ENCODE measurements around the gene ASPSCR1. TPM values are rescaled to one million over a fixed set of nuclear protein-coding genes. Genes with fewer than 3 reads are reported as not detected.
"Not testable (repeated sequence)": the region's sequence is repeated elsewhere in the genome, so short reads cannot be mapped to it uniquely, and the experiment has no call there.

ASPSCR1 gene
- total RNA-seq, 1 donor from 2014 or later: 25.6 TPM

GRCh38 chr17:82035956-82036633 is 58.7 kb downstream of the ASPSCR1 start:
- no peaks in the 10 kb centered on the region for H3K9me3 Mint-ChIP-seq (ENCODE audit: unreplicated experiment)
- no peak overlapping the region for H3K4me3 Mint-ChIP-seq (ENCODE audit: unreplicated experiment)
- no peak for DNase-seq (ENCODE audit: low spot score)
- H3K36me3 Mint-ChIP-seq (ENCODE audit: low read depth, unreplicated experiment): peaks cover 6% of the 10 kb centered on the region
- TF ChIP-seq CTCF (IDR thresholded peaks at IDR 0.05; ENCODE audit: unreplicated experiment): no peak
- peaks cover 15% of the 10 kb centered on the region for H3K27me3 Mint-ChIP-seq (ENCODE audit: unreplicated experiment)
- peaks cover 11% of the 10 kb centered on the region for H3K4me1 Mint-ChIP-seq (ENCODE audit: unreplicated experiment)
- H3K27ac Mint-ChIP-seq (ENCODE audit: unreplicated experiment): no peak overlapping the region

GRCh38 chr17:82036634-82037091 is 59.2 kb downstream of the ASPSCR1 start:
- no peaks in the 10 kb centered on the region for H3K9me3 Mint-ChIP-seq (ENCODE audit: unreplicated experiment)
- no peak for TF ChIP-seq CTCF (IDR thresholded peaks at IDR 0.05; ENCODE audit: unreplicated experiment)
- no peak overlapping the region for H3K27ac Mint-ChIP-seq (ENCODE audit: unreplicated experiment)
- H3K27me3 Mint-ChIP-seq (ENCODE audit: unreplicated experiment): peaks cover 18% of the 10 kb centered on the region
- no peak for DNase-seq (ENCODE audit: low spot score)
- no peak overlapping the region for H3K4me3 Mint-ChIP-seq (ENCODE audit: unreplicated experiment)
- peaks cover 11% of the 10 kb centered on the region for H3K4me1 Mint-ChIP-seq (ENCODE audit: unreplicated experiment)
- H3K36me3 Mint-ChIP-seq (ENCODE audit: low read depth, unreplicated experiment): peaks cover 6% of the 10 kb centered on the region

- Mint-ChIP-seq H3K4me1 (ENCODE audit: unreplicated experiment) (peaks cover 11% of the 10 kb centered on the region), H3K36me3 (ENCODE audit: low read depth, unreplicated experiment) (peaks cover 6% of the 10 kb centered on the region), H3K27ac (ENCODE audit: unreplicated experiment) (no peak within 1 kb of the TSS), H3K4me3 (ENCODE audit: unreplicated experiment) (peak within 1 kb of the TSS; percentile 89), H3K9me3 (ENCODE audit: unreplicated experiment) (no peaks in the 10 kb centered on the region), H3K27me3 (ENCODE audit: unreplicated experiment) (peaks cover 20% of the 10 kb centered on the region)
- DNase-seq (ENCODE audit: low spot score): peak; percentile 96
- TF ChIP-seq CTCF (IDR thresholded peaks at IDR 0.05; ENCODE audit: unreplicated experiment): peak; percentile 75
Observed at GRCh38 chr17:82037092-82037888, 59.9 kb downstream of the ASPSCR1 start, which contains the start of gene DCXR. DCXR (minus strand) TSS chr17:82037697; CDS start chr17:82037682, 15 bp downstream.

GRCh38 chr17:82037889-82038195 is 60.4 kb downstream of the ASPSCR1 start:
- H3K4me1 Mint-ChIP-seq (ENCODE audit: unreplicated experiment): peaks cover 11% of the 10 kb centered on the region
- peak overlapping the region; percentile 89 for H3K4me3 Mint-ChIP-seq (ENCODE audit: unreplicated experiment)
- DNase-seq (ENCODE audit: low spot score): no peak
- no peak overlapping the region for H3K27ac Mint-ChIP-seq (ENCODE audit: unreplicated experiment)
- H3K36me3 Mint-ChIP-seq (ENCODE audit: low read depth, unreplicated experiment): peaks cover 6% of the 10 kb centered on the region
- H3K27me3 Mint-ChIP-seq (ENCODE audit: unreplicated experiment): peaks cover 22% of the 10 kb centered on the region
- TF ChIP-seq CTCF (IDR thresholded peaks at IDR 0.05; ENCODE audit: unreplicated experiment): no peak
- no peaks in the 10 kb centered on the region for H3K9me3 Mint-ChIP-seq (ENCODE audit: unreplicated experiment)

- H3K27me3 Mint-ChIP-seq (ENCODE audit: unreplicated experiment): peaks cover 18% of the 10 kb centered on the region
- not testable (repeated sequence) for H3K9me3 Mint-ChIP-seq (ENCODE audit: unreplicated experiment); H3K27ac Mint-ChIP-seq (ENCODE audit: unreplicated experiment); H3K36me3 Mint-ChIP-seq (ENCODE audit: low read depth, unreplicated experiment); H3K4me3 Mint-ChIP-seq (ENCODE audit: unreplicated experiment); DNase-seq (ENCODE audit: low spot score)
- H3K4me1 Mint-ChIP-seq (ENCODE audit: unreplicated experiment): peaks cover 11% of the 10 kb centered on the region
Observed at GRCh38 chr17:82038796-82039409, 61.5 kb downstream of the ASPSCR1 start.

All from endothelial cell (in vitro differentiated cells).